NCI-H1105 treated with DMSO at 0.1 percent for 48 hours (cell line): ENCODE data around the gene KCNK3.
"Not testable (repeated sequence)": the region's sequence is repeated elsewhere in the genome, so short reads cannot be mapped to it uniquely, and the experiment has no call there.

Experiments
- DNase-seq: peaks from one replicate; lab custom pipeline; 2025; lab: John Stamatoyannopoulos, UW

Gene KCNK3

DNA sequence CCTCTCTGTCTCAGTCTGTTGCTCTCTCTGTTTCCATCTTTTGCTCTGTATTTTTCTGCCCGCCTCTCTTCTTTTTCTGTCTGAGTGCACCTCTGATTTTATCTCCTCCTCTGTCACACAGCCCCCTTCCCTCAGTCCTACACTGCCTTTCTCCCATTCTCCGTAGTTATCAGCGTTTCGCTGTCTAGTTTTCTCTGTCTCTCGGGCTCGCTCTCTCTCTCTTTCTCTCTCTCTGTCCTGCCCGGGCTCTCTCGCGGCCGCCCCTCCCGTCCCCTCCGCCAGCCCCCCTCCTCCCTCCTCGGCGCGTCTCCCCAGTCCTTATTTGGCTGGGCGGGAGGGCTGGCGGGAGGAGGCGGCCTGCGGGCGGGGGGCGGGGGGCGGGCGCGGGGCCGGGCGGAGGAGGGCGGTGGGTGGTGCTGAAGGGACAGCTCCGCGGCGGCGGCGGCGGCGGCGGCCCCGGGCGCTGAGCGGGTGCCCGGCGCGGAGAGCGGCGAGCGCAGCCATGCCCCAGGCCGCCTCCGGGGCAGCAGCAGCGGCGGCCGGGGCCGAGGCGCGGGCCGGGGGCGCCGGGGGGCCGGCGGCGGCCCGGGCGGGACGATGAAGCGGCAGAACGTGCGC lies at the start of gene KCNK3:
Gene KCNK3, plus strand, starts transcription at position 444 of the 618 bp plus-strand sequence. Its CDS starts 154 bp downstream, at position 598.
- peak; percentile 65 for DNase-seq

DNA sequence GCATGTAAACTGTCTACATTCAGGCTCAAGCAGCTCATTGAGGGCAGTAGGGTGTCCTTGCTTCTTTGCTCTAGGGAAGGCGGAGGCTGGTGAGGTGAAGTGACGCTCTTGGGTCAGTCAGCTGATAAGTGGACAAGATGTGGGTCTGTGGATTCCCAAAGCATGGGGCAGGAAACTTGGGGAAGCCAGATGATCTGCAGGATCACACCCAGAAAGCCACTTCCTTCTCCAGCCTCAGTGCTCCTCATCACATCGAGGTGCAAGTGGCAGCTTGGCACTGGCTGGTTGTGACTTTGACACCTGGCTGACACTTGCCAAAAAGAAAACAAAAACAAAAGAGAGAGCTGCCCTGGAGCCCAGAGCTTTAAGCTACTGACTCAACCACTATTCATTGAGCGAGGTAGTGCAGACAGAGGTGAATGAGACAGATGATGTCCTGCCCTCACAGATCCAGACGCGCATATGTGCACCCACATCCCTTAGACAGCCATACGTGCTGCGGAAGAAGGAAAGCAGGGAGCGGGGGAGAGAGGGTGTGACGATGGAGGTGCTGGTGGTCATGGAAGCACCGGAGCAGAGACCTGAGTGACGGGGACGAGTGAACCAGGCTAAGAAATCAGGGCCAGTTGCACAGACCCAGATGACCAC lies 48.2 kb upstream of the KCNK3 start:
- DNase-seq: no peak

DNA sequence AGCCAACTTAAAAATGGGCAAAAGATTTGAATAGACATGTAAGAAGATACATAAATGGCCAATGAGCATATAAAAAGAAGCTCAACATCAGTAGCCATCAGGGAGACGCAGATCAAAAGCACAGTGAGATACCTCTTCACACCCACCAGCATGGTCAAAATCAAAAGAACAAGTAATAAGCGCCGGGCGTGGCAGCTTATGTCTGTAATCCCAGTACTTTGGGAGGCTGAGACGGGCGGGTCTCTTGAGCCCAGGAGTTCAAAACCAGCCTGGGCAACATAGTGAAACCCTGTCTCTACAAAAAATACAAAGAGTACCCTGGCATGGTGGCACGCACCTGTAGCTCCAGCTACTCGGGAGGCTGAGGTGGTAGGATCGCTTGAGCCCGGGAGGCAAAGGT lies 46.8 kb upstream of the KCNK3 start:
- DNase-seq: no peak

DNA sequence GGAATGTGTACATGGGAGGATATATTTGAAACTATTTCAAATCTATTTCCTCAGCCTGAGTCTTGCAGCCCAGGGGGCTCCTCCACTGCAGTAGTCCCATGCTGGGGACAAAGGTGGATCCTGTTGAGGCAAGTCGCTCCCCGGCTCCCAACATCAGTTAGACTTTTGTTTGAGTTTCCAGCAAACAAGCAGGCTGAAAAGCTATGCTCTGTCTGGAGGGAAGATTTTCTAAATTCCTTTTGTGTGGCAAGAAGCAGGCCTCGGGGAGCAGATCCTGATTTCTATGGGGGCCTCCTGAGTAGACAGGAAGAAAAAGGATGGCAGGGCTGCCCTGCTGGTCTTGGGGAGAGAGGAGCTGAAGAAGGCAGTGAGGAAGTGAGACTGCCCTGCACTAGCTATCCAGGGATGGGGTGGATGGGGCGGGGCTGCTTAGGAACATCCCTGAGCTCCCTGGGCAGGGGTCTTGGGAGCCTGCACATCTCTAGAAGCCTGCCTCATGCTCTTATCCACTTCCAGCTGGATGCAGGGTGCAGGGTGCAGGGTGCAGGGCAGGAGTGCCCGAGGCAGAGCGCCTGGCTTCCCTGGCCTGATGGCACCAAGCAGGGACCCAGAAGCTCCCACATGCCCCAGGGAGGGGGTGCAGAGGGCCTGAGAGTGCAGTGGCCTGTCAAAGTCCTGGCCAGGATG lies 45.4 kb upstream of the KCNK3 start:
- no peak for DNase-seq

DNA sequence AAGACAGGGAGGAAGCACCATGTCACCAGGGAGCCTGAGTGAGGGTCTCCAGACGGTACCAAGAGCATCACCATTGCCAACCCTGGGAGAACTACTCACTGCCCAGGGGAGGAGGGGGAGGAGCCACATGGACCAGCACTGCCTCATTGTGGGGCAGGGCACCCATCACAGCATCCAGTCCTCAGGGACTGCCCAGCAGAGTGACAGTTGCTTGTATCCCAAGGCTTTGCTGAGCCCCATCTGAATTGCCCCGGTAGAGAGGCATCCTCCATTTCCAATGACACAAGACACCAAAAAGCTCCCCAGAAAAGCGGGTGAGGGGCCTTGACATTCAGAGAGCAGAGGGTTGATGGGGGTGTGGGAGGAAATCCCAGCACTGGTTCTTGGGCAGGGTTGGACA lies 44.5 kb upstream of the KCNK3 start:
- no peak for DNase-seq

DNA sequence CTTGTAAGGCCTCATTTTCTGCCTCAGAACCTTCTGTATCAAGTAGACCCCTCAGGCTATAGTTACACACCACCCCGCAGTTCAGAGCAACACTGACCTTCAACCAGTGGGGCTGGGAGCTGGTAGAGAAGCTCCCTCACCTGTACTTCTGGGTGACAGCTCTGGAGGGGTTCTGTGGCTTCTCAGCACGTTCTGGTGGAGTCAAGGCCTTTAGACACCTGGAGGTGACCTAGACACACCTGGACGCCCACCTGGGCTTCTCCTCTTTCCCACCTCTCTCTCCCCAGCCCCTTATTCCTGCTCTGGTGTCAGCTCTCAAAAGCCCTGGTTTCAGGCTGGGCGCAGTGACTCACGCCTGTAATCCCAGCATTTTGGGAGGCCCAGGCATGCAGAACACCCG lies 44.0 kb upstream of the KCNK3 start:
- no peak for DNase-seq

DNA sequence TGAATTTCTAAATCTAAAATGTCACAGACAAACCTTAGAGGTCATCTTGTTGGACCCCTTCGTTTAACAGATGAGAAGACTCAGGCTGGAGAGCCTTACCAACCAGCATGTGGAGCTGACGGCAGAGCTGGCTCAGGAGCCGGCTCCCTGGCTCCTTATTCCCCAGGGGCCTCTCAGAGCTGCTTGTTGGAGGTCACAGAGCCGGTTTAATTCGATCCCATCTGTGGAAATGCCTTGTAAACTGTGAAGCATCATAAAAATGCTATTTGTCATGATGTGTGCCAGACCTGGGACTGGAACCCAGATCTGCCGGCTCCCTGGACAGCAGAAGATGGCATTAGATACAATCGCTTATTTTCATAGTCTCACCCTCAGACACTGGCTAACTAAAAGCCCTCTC lies 43.2 kb upstream of the KCNK3 start:
- DNase-seq: no peak

DNA sequence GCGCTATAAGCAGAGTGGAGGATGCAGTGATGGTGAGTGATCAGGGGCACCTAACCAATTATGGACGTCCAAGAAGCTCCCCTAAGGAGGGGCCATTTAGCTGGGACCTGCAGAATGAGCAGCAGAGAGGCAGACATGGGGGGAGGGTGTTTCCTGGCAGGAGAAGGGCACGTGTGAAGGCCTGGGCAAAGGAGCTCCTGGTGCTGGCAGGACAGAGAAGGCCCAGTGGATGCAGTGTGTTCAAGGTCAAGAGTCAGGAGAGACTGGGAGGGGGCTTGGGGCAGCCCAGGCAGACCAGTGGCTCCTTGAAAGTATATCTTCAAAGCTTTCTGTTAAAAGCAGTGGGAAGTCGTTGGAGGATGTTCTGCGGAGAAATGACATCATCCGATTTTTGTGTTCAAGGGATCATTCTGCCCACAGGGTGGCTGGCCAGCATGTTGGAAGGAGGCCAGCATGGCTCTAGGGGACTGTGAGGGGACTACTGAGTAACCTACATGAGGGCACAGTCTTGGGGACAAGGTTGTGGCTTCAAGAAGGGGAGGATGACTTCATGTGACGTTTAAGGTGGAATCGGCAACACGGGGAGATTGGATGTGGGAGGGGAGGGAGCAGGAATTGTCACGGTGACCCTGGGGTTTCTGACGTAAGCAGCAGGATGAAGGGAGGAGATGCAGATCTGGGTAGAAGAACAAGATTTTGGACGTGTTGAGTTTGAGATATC lies 42.4 kb upstream of the KCNK3 start:
- no peak for DNase-seq

DNA sequence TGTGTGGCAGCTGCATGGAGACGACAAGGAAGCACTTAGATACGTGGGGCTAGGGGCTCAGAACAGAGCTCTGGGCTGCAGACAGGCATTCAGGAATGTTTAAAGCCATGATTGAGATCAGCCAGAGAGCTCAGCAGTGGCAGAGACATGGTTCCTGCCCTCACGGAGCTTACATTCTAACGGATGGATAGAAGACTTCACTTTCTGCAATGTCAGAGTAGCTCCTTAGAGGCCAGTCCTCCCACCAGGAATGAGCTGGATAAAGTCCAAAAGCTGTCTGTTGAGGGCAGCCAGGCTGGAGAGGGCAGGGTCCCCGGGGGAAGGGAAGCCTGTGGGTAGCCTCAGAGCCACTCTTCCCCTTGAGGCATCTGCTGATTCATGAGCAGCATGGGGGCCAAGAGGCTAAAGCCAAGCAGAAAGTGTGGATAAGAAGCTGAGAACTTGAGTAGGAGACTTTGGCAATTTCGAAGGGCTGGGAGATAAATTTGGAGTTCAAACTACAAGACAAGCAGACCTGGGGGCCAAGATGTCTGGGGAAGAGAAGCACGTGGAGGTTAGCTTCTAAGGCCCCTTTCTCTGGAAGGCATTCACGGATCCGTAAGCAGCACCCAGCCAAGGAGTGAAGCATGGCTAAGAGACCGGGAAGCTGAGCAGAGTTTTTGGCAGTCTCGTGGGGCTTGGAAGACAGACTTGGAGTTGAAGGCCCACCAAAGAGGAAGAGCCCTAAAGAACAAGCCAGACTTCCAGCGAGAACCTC lies 41.6 kb upstream of the KCNK3 start:
- no peak for DNase-seq

DNA sequence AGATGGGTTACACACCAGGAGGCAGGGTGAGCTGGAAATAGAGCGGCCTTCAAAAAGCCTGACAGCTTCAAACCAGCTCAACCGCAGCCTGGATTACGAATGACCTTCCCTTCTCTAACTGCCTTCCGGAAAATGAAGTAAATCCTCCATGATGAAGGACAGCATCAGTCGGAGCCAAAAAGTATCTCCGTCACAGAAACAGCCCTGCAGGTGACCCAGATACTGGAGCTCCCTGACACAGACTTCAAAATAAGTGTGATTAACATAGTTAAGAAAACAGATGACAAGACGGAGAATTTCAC lies 41.1 kb upstream of the KCNK3 start:
- DNase-seq: no peak

DNA sequence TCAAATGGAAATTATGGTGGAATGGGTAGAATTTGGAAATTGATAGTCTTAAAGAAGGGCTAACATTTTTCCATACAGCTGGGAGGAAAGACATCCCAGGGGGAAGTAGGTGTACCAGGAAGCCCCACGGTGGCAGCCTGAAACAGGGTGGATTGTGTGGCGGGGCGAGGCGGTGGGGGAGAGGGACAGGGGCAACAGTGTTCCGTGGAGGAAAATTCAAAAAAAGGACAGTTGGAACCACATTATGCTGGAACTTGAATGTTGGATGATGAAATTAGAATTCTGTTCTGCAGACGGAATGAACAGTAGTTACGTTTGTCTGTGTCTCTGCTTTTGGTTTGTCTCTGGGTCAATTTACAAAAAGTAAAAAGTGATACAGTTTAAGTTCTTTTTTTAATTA lies 40.7 kb upstream of the KCNK3 start:
- DNase-seq: no peak

DNA sequence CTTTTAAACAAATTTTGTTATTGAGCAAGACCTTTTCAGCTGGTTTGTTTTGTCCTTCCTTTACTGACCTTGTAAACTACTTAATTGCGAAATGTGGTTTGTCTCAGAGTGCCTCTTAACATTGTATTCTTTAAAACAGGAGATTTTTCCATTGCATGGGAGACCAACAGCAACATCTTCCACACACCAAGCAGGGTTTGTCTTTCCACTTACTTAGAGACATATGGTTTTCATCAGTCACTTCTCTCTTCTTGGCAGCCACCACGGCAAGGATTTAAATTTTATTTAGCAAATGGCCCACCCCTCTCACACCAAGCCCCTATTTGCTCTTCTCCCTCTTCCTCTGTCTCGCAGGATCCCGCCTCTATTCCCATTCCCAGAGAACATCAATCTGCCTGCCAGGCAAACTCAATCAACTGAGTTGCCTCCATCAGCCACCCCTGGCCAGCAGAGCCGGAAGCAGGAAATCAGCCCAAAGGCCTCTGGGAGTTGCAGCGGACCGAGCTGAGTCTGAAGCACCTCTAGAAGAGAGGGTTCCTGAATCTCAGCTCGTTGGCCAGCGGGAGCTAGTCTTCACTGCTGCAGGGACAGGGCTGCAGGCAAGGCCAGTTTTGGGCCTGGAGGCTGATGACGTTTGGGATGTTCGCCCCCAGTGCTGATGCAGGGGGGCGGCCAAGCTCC lies 40.0 kb upstream of the KCNK3 start:
- no peak for DNase-seq

DNA sequence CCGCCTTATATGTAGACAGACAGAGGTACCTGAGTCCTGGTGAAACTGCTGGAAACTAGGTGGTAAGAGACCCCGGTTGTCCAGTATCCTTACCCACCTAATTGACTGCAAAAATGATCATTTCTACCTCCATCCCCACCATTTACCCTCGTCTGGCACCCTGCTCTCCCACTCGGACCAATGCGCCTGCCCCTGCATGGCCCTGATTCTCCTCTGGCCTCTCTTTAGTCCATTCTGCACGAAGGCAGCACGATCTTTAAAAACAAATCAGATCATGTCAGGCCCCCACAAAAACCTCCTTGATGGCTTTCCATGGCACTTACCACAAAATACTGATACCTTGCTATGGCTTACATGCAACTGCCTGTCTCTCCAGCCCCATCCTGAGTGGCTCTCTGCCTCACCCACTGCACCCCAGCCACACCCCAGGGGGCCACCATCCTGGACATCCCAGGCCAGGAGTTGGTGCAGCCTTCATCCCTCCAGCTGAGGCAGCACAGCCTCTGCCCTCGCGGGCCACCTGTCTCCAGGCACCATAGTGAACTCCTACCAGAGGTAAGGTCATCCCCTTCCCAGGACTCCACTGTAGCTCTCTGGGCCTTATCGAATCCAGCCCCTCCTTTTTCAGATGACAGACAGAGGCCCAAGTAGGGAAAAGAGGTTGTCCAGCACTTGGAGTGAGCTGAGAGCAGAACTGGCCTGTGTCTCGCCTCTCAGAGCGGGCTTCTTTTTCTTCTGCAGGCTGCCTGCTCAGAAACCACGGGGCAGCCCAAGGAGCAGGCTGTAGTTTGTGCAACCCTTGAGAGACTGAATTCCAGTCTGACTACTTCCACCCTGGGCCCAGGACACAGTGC lies 39.1 kb upstream of the KCNK3 start:
- DNase-seq: no peak

DNA sequence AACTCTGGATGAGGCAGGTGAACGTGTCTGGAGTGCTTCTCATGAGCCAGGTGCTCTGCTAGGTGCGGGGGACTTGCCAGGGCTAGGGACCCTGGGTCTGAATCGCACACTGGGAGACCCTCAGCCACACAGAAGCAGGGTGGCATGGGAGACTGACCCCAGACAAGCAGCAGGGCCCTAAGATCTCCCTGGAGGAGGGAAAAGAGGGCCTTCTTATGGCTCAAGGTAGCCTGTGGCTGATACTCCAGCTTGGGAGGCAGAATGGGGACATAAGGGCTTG lies 38.5 kb upstream of the KCNK3 start:
- DNase-seq: no peak

DNA sequence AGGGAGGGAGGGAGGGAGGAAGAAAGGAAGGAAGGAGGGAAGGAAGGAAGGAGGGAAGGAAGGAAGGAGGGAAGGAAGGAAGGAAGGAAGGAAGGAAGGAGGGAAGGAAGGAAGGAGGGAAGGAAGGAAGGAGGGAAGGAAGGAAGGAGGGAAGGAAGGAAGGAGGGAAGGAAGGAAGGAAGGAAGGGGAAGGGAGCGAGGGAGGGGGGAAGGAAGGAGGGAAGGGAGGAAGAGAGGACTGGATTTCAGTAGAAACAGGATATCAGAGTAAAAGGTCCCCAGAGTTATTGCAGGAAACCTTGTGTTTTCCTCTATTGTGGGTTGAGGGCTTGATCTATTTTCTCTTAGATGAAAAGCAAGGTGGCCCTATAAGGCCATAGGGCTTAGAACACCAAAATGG lies 37.4 kb upstream of the KCNK3 start:
- not testable (repeated sequence) for DNase-seq

DNA sequence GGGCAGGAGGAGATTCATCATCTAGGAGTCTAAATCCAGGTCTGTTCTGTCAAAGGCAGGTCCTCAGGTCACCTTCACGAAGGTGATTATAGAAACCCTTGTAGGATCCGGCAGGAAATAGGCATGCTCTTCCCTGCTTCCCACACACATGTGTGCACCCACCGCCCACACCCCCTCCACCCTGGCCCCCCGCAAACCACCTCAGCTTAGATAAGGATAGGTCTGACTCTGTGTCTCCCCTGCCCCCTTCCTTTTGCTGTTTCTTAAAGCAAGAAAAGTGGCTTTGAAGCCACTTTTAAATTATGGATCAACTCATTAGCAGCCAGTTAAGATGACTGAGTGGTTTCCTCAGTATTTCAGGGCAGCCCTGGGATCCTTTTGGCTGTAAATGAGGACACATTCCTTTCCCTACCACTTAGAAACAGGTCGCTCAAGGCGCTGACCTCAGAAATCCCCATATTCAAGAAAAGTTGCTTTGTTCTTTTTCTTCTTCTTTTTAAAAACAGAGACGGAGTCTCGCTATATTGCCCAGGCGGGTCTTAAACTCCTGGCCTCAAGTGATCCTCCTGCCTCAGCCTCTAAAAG lies 36.8 kb upstream of the KCNK3 start:
- no peak for DNase-seq

DNA sequence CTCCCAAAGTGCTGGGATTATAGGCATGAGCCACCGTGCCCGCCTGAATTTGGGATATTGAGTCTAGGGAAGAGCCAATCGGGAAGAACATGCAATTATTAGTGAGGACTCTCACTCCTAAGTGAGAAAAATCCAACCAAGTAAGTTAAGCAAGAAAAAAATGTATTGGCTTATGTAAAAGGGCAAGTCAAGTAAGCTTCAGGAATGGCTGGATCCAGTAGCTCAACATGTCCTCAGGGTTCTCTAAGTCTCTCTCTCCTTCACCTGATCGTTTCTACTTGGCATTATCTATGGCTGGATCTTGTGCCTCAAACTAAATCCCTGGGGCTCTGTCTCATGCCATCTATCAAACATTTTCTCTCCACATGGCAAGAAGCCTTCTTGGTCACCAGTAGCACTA lies 35.3 kb upstream of the KCNK3 start:
- no peak for DNase-seq

DNA sequence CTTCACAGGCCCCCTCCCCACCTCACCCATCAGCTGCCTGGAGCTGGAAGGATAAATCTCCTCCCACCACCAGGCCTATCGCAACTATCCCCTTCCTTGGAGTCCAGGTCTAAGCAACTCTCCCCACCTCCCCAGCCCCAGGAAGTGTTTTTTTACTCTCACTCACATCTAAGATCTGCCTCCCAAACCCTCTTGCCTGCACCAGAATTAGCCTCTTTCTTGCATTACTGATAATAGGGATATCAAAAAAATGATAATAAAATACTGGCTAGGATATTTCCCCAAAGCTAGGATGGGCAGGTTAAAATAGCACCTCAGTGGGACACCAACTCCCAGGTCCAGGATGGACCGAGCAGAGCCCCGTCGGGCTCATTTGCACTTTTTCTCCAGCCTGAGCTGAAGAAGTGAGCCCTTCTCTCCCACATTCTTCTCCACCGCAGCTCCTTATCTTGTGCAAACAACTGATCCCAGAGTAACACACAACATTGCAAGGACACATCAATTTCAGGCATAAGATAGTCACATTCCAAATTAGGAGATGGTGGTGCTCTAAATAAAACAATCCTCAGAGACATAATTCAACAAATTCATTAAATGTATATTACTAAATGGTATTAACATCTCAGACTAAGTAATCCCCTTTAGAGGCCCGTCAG lies 33.7 kb upstream of the KCNK3 start:
- DNase-seq: no peak

DNA sequence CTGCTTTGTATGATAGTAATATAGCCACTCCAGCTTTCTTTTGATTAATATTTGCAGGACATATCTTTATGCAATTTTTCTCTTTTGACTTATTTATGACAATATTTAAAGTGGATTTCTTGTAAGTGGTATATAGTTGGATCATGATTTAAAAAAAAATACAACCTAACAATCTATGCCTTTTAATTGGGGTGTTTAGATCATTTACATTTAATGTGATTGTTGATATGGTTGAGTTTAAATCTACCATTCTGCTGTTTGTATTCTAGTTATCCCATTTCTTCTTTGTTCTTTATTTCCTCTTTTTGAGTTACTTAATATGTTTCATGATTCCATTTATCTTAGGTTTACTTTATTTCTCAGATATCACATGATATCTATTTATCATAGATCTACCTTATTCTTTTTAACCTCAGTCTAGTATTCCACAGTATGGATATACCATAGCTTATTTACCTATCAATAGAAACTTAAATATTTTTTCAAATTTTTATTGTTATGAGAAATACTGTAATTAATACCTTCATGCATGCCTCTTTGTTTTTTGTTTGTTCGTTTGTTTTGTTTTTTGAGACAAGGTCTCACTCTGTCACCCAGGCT lies 32.1 kb upstream of the KCNK3 start:
- DNase-seq: no peak

DNA sequence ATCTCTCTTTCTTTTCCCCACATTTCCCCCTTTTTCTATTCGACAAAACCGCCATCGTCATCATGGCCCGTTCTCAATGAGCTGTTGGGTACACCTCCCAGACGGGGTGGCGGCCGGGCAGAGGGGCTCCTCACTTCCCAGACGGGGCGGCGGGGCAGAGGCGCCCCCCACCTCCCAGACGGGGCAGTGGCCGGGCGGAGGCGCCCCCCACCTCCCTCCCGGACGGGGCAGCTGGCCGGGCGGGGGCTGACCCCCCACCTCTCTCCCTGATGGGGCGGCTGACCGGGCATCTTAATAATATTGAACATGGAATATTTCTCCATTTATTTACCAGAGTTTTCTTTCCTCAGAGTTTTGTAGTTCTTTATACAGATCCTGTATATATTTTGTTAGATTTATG lies 27.2 kb upstream of the KCNK3 start:
- not testable (repeated sequence) for DNase-seq
